ENCODE results near the gene LTB4R.

- no peak for TF ChIP-seq EZH2 (IDR thresholded peaks at IDR 0.05; ENCODE audit: borderline replicate concordance, low read length)
- peak; percentile 55 to 81 for TF ChIP-seq CTCF (conservative IDR thresholded peaks at IDR 0.05 in 1 of 2, IDR thresholded peaks at IDR 0.05 in 1 of 2; ENCODE audit: extremely low read depth in 1 of 2, insufficient read depth in 1 of 2, low read depth in 1 of 2, low read length in 2 of 2)
Observed at GRCh38 chr14:24271134-24271833, 40.0 kb upstream of the LTB4R start, which contains the start of gene RABGGTA.

Data from mammary epithelial cell (primary cell).